ENCODE data around the gene COL1A1. TPM values are rescaled to one million over a fixed set of nuclear protein-coding genes. Genes with fewer than 3 reads are reported as not detected.
A peak's percentile ranks its signal among the peaks of the same experiment; 100 is the strongest.

The COL1A1 gene
- total and polyA plus RNA-seq, 2 of the 13 experiments (the other 11 are each of a cell fraction or from before 2014, with no cell fraction given): 0.05 TPM; not detected in 1

DNA sequence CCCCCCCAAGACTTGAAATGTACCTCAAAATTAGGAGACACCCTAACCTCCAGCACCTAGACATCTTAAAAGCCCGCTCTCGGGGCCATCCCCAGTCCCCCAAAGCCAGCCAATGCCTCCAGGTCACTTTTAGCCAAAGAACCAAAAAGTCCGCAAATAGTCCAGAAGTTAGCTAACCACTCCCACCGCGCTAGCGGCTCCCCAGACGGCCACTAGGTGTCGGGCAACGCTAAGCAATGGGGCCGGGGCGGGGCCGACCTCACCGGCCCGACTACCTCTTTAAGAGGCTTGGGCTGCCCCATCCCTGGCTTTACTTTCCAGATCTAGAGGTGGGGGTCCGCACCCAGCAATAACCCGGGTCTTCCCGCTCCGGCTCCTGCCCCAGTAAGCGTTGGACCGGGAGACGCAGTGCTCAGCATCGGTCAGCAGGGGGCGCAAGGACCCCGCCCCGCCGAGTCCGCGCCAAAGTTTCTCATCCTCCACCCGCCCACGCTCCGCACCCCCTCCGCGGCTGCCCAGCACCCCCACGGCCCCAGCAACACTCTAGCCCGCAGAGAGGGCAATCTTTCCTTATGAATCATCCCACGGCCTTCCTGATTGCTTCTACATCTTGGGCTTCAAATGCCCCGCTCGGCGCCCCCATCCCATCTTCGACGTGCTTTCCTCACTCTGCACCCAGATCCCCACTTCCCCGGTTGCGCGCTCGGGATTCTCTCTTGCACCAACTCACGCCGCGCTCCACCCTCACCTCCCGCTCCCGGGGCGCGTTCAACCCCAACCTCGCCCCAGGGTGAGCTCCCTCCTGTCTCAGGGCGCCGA lies 765 bp downstream of the COL1A1 start (continued):
- TF ChIP-seq, protein P1, sequence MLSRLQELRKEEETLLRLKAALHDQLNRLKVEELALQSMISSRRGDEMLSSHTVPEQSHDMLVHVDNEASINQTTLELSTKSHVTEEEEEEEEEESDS (CRISPR knock-in tag; IDR thresholded peaks at IDR 0.05; ENCODE audit: borderline replicate concordance): no peak
- TF ChIP-seq ZNF850 (CRISPR knock-in tag; conservative IDR thresholded peaks at IDR 0.05): no peak
- no peak for TF ChIP-seq HCFC1 (IDR thresholded peaks at IDR 0.05; ENCODE audit: low read depth, low read length)
- TF ChIP-seq TOPORS (CRISPR knock-in tag; IDR thresholded peaks at IDR 0.05): no peak
- no peak for TF ChIP-seq TGIF2 (CRISPR knock-in tag; IDR thresholded peaks at IDR 0.05)
- no peak for TF ChIP-seq NFE2 (CRISPR knock-in tag; IDR thresholded peaks at IDR 0.05)
- TF ChIP-seq HNRNPK (IDR thresholded peaks at IDR 0.05; ENCODE audit: low read depth, low read length, poor library complexity, severe bottlenecking): peak; percentile 53
- TF ChIP-seq, protein P2, sequence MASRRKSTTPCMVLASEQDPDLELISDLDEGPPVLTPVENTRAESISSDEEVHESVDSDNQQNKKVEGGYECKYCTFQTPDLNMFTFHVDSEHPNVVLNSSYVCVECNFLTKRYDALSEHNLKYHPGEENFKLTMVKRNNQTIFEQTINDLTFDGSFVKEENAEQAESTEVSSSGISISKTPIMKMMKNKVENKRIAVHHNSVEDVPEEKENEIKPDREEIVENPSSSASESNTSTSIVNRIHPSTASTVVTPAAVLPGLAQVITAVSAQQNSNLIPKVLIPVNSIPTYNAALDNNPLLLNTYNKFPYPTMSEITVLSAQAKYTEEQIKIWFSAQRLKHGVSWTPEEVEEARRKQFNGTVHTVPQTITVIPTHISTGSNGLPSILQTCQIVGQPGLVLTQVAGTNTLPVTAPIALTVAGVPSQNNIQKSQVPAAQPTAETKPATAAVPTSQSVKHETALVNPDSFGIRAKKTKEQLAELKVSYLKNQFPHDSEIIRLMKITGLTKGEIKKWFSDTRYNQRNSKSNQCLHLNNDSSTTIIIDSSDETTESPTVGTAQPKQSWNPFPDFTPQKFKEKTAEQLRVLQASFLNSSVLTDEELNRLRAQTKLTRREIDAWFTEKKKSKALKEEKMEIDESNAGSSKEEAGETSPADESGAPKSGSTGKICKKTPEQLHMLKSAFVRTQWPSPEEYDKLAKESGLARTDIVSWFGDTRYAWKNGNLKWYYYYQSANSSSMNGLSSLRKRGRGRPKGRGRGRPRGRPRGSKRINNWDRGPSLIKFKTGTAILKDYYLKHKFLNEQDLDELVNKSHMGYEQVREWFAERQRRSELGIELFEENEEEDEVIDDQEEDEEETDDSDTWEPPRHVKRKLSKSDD (CRISPR knock-in tag; IDR thresholded peaks at IDR 0.05; ENCODE audit: low read depth): no peak
- no peak for TF ChIP-seq PLRG1 (conservative IDR thresholded peaks at IDR 0.05)
- TF ChIP-seq ZNF343 (CRISPR knock-in tag; IDR thresholded peaks at IDR 0.05): no peak; the same call in 1 of the 2 replicates
- peak; percentile 43 for TF ChIP-seq JARID2 (CRISPR knock-in tag; IDR thresholded peaks at IDR 0.05; ENCODE audit: insufficient replicate concordance)
- no peak for TF ChIP-seq MIER2 (CRISPR knock-in tag; IDR thresholded peaks at IDR 0.05)
- peak; percentile 96 for TF ChIP-seq STAG1 (CRISPR knock-in tag; IDR thresholded peaks at IDR 0.05)
- TF ChIP-seq HHEX (CRISPR knock-in tag; IDR thresholded peaks at IDR 0.05): no peak
- no peak for TF ChIP-seq CEBPB (IDR thresholded peaks at IDR 0.05; ENCODE audit: borderline replicate concordance, low read depth, low read length)
- TF ChIP-seq SRY (CRISPR knock-in tag; IDR thresholded peaks at IDR 0.05): 0 out of 2 replicates have a peak, but pooled peaks have one; percentile 58
- TF ChIP-seq ONECUT2 (CRISPR knock-in tag; IDR thresholded peaks at IDR 0.05): no peak
- TF ChIP-seq ZNF160 (CRISPR knock-in tag; IDR thresholded peaks at IDR 0.05): no peak
- TF ChIP-seq, protein P3, sequence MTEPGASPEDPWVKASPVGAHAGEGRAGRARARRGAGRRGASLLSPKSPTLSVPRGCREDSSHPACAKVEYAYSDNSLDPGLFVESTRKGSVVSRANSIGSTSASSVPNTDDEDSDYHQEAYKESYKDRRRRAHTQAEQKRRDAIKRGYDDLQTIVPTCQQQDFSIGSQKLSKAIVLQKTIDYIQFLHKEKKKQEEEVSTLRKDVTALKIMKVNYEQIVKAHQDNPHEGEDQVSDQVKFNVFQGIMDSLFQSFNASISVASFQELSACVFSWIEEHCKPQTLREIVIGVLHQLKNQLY (CRISPR knock-in tag; IDR thresholded peaks at IDR 0.05): no peak
- no peak for TF ChIP-seq ZNF552 (CRISPR knock-in tag; IDR thresholded peaks at IDR 0.05; ENCODE audit: borderline replicate concordance)
- TF ChIP-seq, protein P4, sequence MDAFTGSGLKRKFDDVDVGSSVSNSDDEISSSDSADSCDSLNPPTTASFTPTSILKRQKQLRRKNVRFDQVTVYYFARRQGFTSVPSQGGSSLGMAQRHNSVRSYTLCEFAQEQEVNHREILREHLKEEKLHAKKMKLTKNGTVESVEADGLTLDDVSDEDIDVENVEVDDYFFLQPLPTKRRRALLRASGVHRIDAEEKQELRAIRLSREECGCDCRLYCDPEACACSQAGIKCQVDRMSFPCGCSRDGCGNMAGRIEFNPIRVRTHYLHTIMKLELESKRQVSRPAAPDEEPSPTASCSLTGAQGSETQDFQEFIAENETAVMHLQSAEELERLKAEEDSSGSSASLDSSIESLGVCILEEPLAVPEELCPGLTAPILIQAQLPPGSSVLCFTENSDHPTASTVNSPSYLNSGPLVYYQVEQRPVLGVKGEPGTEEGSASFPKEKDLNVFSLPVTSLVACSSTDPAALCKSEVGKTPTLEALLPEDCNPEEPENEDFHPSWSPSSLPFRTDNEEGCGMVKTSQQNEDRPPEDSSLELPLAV (CRISPR knock-in tag; conservative IDR thresholded peaks at IDR 0.05; ENCODE audit: low read depth): no peak
- TF ChIP-seq RELA (CRISPR knock-in tag; IDR thresholded peaks at IDR 0.05): no peak
- TF ChIP-seq ZNF496 (CRISPR knock-in tag; IDR thresholded peaks at IDR 0.05; ENCODE audit: insufficient replicate concordance): no peak
- TF ChIP-seq THAP11 (CRISPR knock-in tag; IDR thresholded peaks at IDR 0.05): 0 out of 2 replicates have a peak, but pooled peaks have one; percentile 13
